Activated T-cell treated with anti-CD3 and anti-CD28 coated beads, Interleukin-2, amount 50 U/mL, for 24 hours (primary cell): Measurements from ENCODE around the gene DCLK1.
A peak's percentile ranks its signal among the peaks of the same experiment; 100 is the strongest.

Experiments
- DNase-seq: peaks from one replicate; pipeline ENCODE4 v3.0.0-alpha.2; 2020
- H3K27ac Mint-ChIP-seq: 2 replicates; pipeline ENCODE4 v1.8.0; 2020; ENCODE audit warnings: mild to moderate bottlenecking, mixed read lengths
- H3K27me3 Mint-ChIP-seq: 2 replicates; pipeline ENCODE4 v1.8.0; 2020; ENCODE audit warnings: mixed read lengths
- H3K36me3 Mint-ChIP-seq: 2 replicates; pipeline ENCODE4 v1.8.0; 2020; ENCODE audit warnings: low read depth, mixed read lengths
- H3K4me1 Mint-ChIP-seq: 2 replicates; pipeline ENCODE4 v1.8.0; 2020; ENCODE audit warnings: low read depth, mixed read lengths
- H3K4me3 Mint-ChIP-seq: 2 replicates; pipeline ENCODE4 v1.8.0; 2020; ENCODE audit warnings: mild to moderate bottlenecking, moderate library complexity, mixed read lengths
- H3K9me3 Mint-ChIP-seq: 2 replicates; pipeline ENCODE4 v1.8.0; 2020; ENCODE audit warnings: mixed read lengths

DCLK1 gene

DNA sequence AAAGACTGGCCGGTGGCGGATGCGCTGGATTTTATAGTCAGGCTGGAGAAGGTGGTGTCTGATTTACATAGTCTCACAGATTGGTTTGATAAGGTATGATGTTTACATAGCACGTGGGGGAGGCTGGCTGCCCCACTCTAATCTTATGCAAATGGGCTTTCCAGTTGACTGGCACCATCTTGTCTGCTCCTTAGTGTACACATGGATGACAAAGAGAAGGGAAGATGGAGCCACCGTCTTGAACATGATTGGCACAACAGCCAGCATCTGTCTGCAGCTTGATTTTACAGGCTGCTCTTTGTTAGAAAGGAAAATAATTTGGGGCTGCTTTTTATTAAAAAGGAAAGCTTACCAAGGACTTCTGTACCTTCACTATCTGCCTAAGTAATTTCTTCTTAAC, 389.5 kb downstream of the DCLK1 start:
- H3K9me3 Mint-ChIP-seq, result peaks cover 2% of the 10 kb centered on the region

DNA sequence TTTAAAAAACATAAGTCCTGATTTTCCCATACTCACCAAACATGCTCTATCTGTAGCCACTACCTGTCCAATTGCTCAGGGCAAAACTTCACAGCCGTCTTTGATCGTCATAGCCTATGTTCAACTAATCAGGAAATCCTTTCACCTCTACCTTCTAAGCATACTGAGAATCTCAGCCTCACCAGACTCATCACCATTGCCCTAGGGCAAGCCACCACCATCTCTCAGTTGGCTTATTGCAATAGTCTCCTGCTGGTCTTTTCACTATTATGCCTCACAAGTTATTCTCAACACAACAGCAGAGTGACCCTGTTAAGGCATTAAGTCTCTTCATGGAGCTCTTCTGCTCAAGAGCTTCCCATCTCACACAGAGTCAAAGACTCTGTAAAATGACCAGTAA, 394.3 kb downstream of the DCLK1 start:
- Mint-ChIP-seq H3K36me3 (no peaks in the 10 kb centered on the region), H3K27me3 (no peaks in the 10 kb centered on the region), H3K4me3 (no peak overlapping the region), H3K9me3 (no peaks in the 10 kb centered on the region), H3K4me1 (no peaks in the 10 kb centered on the region), H3K27ac (no peak overlapping the region)
- no peak for DNase-seq

More for the DNA sequence above, 389.5 kb downstream of the DCLK1 start:
- DNase-seq, result no peak
- H3K27me3 Mint-ChIP-seq, result no peaks in the 10 kb centered on the region
- H3K4me3 Mint-ChIP-seq, result no peak overlapping the region
- H3K27ac Mint-ChIP-seq, result no peak overlapping the region
- no peaks in the 10 kb centered on the region for H3K36me3 Mint-ChIP-seq
- no peaks in the 10 kb centered on the region for H3K4me1 Mint-ChIP-seq

DNA sequence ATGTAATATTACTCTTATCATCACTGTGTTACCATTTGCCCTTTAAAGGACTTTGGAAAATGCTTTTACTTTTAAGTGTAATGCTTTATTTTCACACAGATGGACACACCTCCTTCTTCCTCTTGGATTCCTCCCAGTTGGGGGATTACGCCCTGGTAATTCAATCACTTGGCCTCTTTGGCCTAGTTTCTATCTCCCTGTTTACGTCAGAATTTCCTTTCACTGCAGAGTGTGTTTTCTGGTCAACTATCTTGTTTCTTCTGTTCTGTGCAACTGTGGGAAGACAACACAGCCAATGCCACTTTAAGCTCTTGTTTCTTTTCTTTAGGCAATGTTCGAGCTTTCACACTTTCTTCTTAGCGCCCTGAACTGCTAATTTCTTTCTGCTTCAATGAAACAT, 397.4 kb downstream of the DCLK1 start:
- no peaks in the 10 kb centered on the region for H3K27me3 Mint-ChIP-seq
- no peaks in the 10 kb centered on the region for H3K9me3 Mint-ChIP-seq
- no peak for DNase-seq
- H3K27ac Mint-ChIP-seq, result no peak overlapping the region
- H3K4me1 Mint-ChIP-seq, result no peaks in the 10 kb centered on the region
- no peaks in the 10 kb centered on the region for H3K36me3 Mint-ChIP-seq
- no peak overlapping the region for H3K4me3 Mint-ChIP-seq

- no peaks in the 10 kb centered on the region for H3K4me1 Mint-ChIP-seq
- no peaks in the 10 kb centered on the region for H3K9me3 Mint-ChIP-seq
- no peak overlapping the region for H3K4me3 Mint-ChIP-seq
- H3K27ac Mint-ChIP-seq, result no peak overlapping the region
- DNase-seq, result no peak
- no peaks in the 10 kb centered on the region for H3K36me3 Mint-ChIP-seq
- no peaks in the 10 kb centered on the region for H3K27me3 Mint-ChIP-seq
These were observed 398.6 kb downstream of the DCLK1 start for GRCh38 chr13:35732565-35732964.

- DNase-seq, result no peak
- H3K9me3 Mint-ChIP-seq, result no peaks in the 10 kb centered on the region
These were observed 399.7 kb downstream of the DCLK1 start for GRCh38 chr13:35731471-35731870.

GRCh38 chr13:35729926-35730627, 401.1 kb downstream of the DCLK1 start:
- H3K4me1 Mint-ChIP-seq, result no peaks in the 10 kb centered on the region
- no peak for DNase-seq
- no peak overlapping the region for H3K4me3 Mint-ChIP-seq
- H3K27me3 Mint-ChIP-seq, result no peaks in the 10 kb centered on the region
- no peaks in the 10 kb centered on the region for H3K36me3 Mint-ChIP-seq
- H3K9me3 Mint-ChIP-seq, result no peaks in the 10 kb centered on the region
- H3K27ac Mint-ChIP-seq, result no peak overlapping the region

More at GRCh38 chr13:35731471-35731870, 399.7 kb downstream of the DCLK1 start:
- Mint-ChIP-seq H3K27ac (no peak overlapping the region), H3K4me1 (no peaks in the 10 kb centered on the region), H3K36me3 (no peaks in the 10 kb centered on the region), H3K27me3 (no peaks in the 10 kb centered on the region), H3K4me3 (no peak overlapping the region)

DNA sequence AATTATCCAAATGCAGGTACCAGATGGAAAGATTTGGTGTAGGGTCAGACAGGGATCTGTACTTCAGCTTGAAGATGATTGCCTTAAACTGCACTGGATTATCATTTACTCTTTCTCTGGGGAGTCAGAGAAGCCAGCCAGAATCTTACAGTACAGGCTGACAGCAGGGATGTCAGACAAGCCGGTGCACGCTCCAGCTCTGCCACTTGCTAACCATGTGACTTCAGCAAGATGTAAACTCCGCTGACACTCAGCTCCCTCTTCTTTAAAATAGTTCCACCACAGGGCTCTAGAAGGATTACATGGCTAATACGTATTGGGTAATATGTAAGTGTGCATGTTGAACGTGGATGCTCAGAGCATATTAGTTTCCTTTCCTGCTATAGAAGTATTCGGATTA, 403.3 kb downstream of the DCLK1 start:
- Mint-ChIP-seq H3K4me3 (no peak overlapping the region), H3K27ac (no peak overlapping the region), H3K9me3 (no peaks in the 10 kb centered on the region), H3K4me1 (no peaks in the 10 kb centered on the region), H3K36me3 (no peaks in the 10 kb centered on the region), H3K27me3 (peaks cover under 1% of the 10 kb centered on the region)
- no peak for DNase-seq

GRCh38 chr13:35724446-35724845, 406.7 kb downstream of the DCLK1 start:
- no peak overlapping the region for H3K4me3 Mint-ChIP-seq
- H3K27ac Mint-ChIP-seq, result no peak overlapping the region
- no peaks in the 10 kb centered on the region for H3K36me3 Mint-ChIP-seq
- no peak for DNase-seq
- no peaks in the 10 kb centered on the region for H3K4me1 Mint-ChIP-seq
- H3K9me3 Mint-ChIP-seq, result no peaks in the 10 kb centered on the region
- peaks cover 21% of the 10 kb centered on the region for H3K27me3 Mint-ChIP-seq

DNA sequence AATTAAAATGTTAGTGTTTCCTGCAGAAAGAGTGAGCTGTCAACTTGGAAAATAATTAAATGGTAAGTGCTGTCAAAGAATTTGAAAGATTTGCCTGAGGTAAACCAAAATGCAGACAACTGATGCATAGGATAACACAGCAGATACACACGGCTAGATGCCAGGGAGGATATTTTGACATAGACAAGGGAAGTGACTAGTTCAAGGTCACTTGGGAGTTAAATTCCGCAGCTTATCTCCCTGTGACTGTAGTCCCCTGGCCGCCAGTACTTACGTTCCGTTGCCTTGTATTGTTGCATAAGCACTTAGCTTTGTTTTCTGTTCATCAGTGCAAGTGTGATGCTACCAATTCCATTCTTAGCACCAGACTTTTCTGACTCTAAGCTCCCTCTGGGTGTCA, 407.4 kb downstream of the DCLK1 start:
- H3K4me1 Mint-ChIP-seq, result no peaks in the 10 kb centered on the region
- DNase-seq, result no peak
- peaks cover 21% of the 10 kb centered on the region for H3K27me3 Mint-ChIP-seq
- no peak overlapping the region for H3K27ac Mint-ChIP-seq
- H3K4me3 Mint-ChIP-seq, result no peak overlapping the region
- H3K9me3 Mint-ChIP-seq, result no peaks in the 10 kb centered on the region
- no peaks in the 10 kb centered on the region for H3K36me3 Mint-ChIP-seq

DNA sequence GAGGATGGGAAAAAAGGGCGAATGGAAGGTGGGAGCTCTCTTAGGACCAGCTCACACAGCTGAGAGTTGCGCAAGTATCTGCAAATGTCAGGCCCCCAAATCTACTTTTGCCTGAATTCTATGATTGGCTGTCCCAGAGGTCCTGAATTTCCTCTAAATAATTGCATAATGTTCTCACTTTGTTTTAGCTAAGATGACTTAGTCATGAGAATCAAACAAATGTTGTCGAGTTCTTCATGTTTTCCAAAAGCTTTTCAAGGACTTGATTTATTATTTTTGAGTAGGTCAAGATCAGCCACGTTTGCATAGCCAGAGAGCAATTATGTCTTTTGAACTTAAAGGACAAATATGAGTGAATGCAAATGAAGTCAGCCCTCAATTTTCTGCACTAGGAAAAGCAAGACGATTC, 408.1 kb downstream of the DCLK1 start:
- DNase-seq, result no peak
- no peak overlapping the region for H3K27ac Mint-ChIP-seq
- H3K4me3 Mint-ChIP-seq, result no peak overlapping the region
- H3K27me3 Mint-ChIP-seq, result peaks cover 21% of the 10 kb centered on the region
- no peaks in the 10 kb centered on the region for H3K36me3 Mint-ChIP-seq
- no peaks in the 10 kb centered on the region for H3K9me3 Mint-ChIP-seq
- H3K4me1 Mint-ChIP-seq, result no peaks in the 10 kb centered on the region

DNA sequence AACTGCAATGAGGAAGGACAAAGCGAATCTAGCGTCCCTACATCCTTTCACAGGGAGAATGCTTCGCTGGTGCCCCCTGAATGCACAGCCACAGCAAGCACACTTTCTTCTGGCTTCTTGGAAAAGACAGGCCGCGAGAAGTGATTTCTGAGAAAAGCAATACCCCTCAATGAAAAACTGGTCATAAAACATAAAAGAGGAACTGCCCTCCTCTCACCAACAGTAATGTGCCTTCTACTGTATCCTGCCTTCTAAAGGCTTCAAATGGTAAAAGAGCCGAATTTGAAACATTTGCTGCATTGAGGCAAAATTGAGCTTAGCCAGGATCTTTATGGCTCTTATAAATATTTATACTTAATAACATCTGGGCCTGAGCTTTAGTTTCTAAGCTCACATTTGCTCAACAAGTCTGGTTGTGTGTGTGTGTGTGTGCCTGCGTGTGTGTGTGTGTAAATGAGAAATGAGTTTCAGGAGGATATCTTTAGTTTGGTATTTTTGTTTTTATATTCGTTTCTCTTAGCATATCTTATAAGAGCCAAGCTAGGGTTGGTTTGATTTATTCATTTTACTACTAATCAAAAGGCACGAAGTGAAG, 408.6 kb downstream of the DCLK1 start:
- H3K27me3 Mint-ChIP-seq, result peaks cover 21% of the 10 kb centered on the region
- no peak overlapping the region for H3K27ac Mint-ChIP-seq
- no peaks in the 10 kb centered on the region for H3K4me1 Mint-ChIP-seq
- H3K9me3 Mint-ChIP-seq, result no peaks in the 10 kb centered on the region
- H3K4me3 Mint-ChIP-seq, result no peak overlapping the region
- no peak for DNase-seq
- no peaks in the 10 kb centered on the region for H3K36me3 Mint-ChIP-seq

- Mint-ChIP-seq H3K27me3 (peaks cover 21% of the 10 kb centered on the region), H3K9me3 (no peaks in the 10 kb centered on the region), H3K36me3 (no peaks in the 10 kb centered on the region), H3K27ac (no peak overlapping the region), H3K4me1 (no peaks in the 10 kb centered on the region), H3K4me3 (no peak overlapping the region)
- DNase-seq, result peak; percentile 54
These were observed 410.3 kb downstream of the DCLK1 start for GRCh38 chr13:35720690-35721554.

DNA sequence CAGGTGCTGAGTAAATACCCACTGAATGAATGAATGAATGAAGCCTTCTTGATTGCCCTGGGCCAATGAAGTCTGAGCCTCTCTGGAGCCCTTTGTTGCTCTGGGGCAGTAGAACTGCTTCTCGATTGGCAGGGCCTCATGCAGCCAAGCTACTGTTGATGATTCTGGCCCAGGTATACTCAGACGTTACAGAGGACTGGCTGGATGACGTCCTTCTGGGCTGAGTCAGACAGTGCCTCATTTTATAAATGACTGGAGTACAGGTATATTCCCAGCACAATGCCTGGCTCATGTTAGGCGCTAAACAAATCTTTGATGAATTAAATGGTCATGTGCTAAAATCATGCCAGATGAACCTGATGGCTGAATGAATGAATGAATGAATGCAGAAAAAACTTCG, 410.9 kb downstream of the DCLK1 start:
- Mint-ChIP-seq H3K27me3 (peaks cover 21% of the 10 kb centered on the region), H3K27ac (no peak overlapping the region)
- DNase-seq, result no peak

More for the DNA sequence above, 410.9 kb downstream of the DCLK1 start:
- Mint-ChIP-seq H3K36me3 (no peaks in the 10 kb centered on the region), H3K4me1 (no peaks in the 10 kb centered on the region), H3K9me3 (no peaks in the 10 kb centered on the region), H3K4me3 (no peak overlapping the region)
